GM19193 (cell line): ENCODE results near the gene ARF4.

ENCODE experiments used
- POLR2A ChIP-seq: IDR thresholded peaks from 4 replicates; pipeline ENCODE4 v1.6.1; 2011; ENCODE audit not compliant: insufficient read depth, insufficient read length; ENCODE audit errors: extremely low read depth

ARF4 gene

DNA sequence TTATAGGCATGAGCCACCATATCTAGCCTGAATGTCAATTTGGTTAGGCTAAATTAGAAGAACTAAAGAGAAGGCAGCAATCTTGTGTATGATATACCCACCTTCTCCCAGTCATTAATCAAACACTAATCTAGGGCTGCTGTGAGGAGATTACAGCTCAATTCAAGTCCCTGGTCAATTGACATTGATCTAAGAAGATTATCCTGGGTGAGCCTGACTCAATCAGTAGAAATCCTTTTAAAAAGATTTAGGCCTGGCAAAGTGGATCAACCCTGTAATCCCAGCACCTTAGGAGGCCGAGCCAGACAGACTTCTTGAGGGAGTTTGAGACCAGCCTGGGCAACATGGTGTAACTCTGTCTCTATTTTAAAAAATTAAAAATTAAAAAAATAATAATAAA, 50.5 kb downstream of the ARF4 start:
- no peak for TF ChIP-seq POLR2A

- TF ChIP-seq POLR2A: no peak
Measured at GRCh38 chr3:57545636-57546268, 51.4 kb downstream of the ARF4 start.

DNA sequence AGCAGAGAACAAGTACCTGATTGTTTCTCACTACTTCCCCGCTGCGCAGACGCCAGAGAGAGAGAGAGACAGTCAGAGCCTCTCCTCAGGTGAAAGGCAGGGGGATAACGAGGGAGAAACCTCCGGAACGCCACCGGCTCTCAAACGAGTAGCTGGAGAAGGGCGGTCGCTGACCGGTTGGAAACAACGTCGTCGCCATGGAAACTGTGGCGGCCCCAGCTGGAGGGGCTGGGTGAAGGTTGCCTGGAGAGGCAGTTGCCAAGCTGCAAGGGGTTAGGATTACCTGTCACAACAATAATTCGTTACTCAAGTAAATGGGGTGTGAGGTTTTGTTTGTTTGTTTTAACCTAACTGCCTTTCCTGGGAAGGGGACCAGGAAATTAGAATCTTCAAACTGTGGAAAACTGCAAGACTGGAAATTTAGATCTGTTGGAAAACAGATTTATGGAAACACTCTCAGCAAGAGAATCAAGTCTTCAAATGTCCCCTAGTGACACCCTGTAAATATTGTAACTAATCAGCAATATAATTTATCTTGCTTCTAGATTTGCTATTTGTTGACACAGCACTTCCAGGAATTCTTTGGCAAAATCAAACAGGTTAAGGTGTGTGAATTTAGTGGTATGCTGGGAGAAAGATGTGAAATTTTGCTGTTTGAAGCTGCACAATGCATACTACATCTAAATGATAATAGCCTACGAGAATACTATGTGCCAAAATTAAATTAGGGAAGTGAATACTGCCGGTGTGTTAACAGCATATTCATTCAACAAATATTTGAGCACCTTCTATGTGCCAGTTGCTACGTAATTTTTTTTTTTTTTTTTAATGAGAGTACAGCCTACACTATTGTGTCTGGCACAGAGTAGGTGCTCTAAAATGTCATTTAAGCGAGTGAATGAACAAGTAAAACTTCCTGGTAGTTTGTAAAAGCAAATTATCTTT, 52.7 kb downstream of the ARF4 start, which contains the start of gene DNAH12:
TSS of gene DNAH12 (minus strand) at position 164 of the 945 bp plus-strand sequence. CDS start 1,474 bp downstream, outside the sequence.
- no peak for TF ChIP-seq POLR2A

GRCh38 chr3:57538465-57538864, 58.7 kb downstream of the ARF4 start:
- TF ChIP-seq POLR2A: no peak

DNA sequence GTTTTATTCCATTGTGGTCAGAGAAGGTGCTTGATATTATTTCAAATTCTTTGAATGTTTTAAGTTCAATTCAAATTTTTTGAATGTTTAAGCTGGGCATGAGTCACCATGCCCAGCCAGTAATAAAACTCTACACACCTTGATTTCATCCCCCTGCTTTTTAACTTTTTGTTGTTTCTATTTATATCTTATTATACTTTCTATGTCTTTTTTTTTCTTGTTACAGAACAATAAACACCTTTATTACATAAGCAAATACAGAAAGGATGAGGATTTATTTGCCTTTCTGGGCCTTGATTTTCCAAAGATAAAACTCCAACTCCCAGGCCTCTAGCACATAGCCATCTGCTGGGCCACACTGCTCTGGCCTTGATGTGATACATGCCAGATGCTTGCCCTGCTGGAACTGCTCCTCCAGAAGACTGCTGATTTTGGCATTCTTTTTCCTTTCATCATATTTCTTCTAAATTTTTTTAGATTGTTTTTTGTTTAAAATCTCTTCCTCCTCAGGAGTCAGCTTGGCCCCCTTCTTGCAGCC, 67.0 kb downstream of the ARF4 start:
- TF ChIP-seq POLR2A: no peak
